Gastroesophageal sphincter (tissue), 3 donors: Measurements from ENCODE around the gene WASF3.

Experiments used
- CTCF ChIP-seq, 4 experiments: fragments of 200-600 bp in 2 of 4; fragments of 450-650 bp in 2 of 4; sonication (generic) in 1 of 4; IDR thresholded peaks; one replicate each; pipeline ENCODE4 v1.5.1; 2017 to 2019; ENCODE audit warnings: antibody characterized with exemption in 4 of 4, mild to moderate bottlenecking in 2 of 4, moderate library complexity in 2 of 4
- EP300 ChIP-seq: sonication (generic); formaldehyde crosslinking; IDR thresholded peaks from one replicate; pipeline ENCODE4 v1.6.1; 2017; ENCODE audit warnings: antibody characterized with exemption, mild to moderate bottlenecking
- POLR2A ChIP-seq, 2 donors: fragments of 450-650 bp; IDR thresholded peaks; one replicate each; pipeline ENCODE4 v1.6.1; 2017; ENCODE audit warnings: antibody characterized with exemption in 2 of 2, mild to moderate bottlenecking in 2 of 2, moderate library complexity in 1 of 2
- POLR2AphosphoS5 ChIP-seq: sonication (generic); formaldehyde crosslinking; IDR thresholded peaks from one replicate; pipeline ENCODE4 v1.6.1; 2017; ENCODE audit warnings: antibody characterized with exemption

- TF ChIP-seq CTCF (IDR thresholded peaks at IDR 0.05) = no peak
- TF ChIP-seq POLR2AphosphoS5 = no peak
- TF ChIP-seq EP300 = no peak
- TF ChIP-seq POLR2A (IDR thresholded peaks at IDR 0.05) = no peak
These were observed 10.8 kb downstream of the WASF3 start for GRCh38 chr13:26568132-26568815.
